ENCODE measurements around the gene SYT15.

- TF ChIP-seq CTCF (IDR thresholded peaks at IDR 0.05) (no peak), EZH2 (IDR thresholded peaks at IDR 0.05; ENCODE audit: borderline replicate concordance, insufficient read depth, low read depth, low read length, poor library complexity, severe bottlenecking) (no peak)
Measured at GRCh38 chr10:46542567-46543465, 36.1 kb upstream of the SYT15 start.
